ENCODE measurements around the gene ENOX1. TPM values are rescaled to one million over a fixed set of nuclear protein-coding genes. Genes with fewer than 3 reads are reported as not detected.

The ENOX1 gene
- total RNA-seq, 1 donor from 2014 or later: 1.1 TPM

DNA sequence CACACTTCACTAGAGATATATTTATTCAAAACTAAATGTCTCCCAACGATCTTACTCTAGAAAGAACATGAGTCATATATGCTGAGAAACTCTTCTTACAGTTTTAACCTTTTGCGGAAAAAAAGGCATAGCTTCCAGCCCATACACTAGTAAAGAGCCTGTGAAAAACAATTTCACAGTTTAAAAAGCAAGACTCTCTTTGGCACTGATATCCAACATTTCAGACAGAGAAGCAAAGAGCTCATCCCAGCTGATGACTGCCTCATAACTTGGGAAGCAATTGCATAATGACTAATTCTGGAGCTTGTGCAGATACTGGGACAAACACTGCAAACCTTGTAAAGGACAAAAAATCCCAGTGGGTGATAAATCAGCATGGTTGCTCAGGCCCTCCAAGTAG is 88.0 kb downstream of the ENOX1 start:
- Mint-ChIP-seq H3K36me3 (no peaks in the 10 kb centered on the region), H3K4me1 (peaks cover 2% of the 10 kb centered on the region), H3K4me3 (no peak overlapping the region), H3K27ac (no peak overlapping the region), H3K9me3 (no peaks in the 10 kb centered on the region), H3K27me3 (ENCODE audit: insufficient read depth, low read depth) (no peaks in the 10 kb centered on the region)
- H3K27ac ChIP-seq: no peak overlapping the region
- no peak overlapping the region for H3K4me2 ChIP-seq
- no peak overlapping the region for H2AFZ ChIP-seq (replicated peaks)
- H3K4me3 ChIP-seq: no peak overlapping the region
- H3K4me1 ChIP-seq: peaks cover 13% of the 10 kb centered on the region
- no peaks in the 10 kb centered on the region for H3K9me3 ChIP-seq (ENCODE audit: low read depth)
- no peak for DNase-seq (ENCODE audit: low spot score)
- no peaks in the 10 kb centered on the region for H4K20me1 ChIP-seq (ENCODE audit: low read depth)
- H3K36me3 ChIP-seq: no peaks in the 10 kb centered on the region
- H3K9ac ChIP-seq: no peak overlapping the region
- no peaks in the 10 kb centered on the region for H3K79me2 ChIP-seq (ENCODE audit: low read depth)
- no peaks in the 10 kb centered on the region for H3K27me3 ChIP-seq
- no peaks in the 10 kb centered on the region for H3F3A ChIP-seq (ENCODE audit: low read depth)
- no peak for TF ChIP-seq EZH2phosphoT487 (IDR thresholded peaks at IDR 0.05)
- no peak for TF ChIP-seq EZH2 (IDR thresholded peaks at IDR 0.05)
- TF ChIP-seq, protein P1, sequence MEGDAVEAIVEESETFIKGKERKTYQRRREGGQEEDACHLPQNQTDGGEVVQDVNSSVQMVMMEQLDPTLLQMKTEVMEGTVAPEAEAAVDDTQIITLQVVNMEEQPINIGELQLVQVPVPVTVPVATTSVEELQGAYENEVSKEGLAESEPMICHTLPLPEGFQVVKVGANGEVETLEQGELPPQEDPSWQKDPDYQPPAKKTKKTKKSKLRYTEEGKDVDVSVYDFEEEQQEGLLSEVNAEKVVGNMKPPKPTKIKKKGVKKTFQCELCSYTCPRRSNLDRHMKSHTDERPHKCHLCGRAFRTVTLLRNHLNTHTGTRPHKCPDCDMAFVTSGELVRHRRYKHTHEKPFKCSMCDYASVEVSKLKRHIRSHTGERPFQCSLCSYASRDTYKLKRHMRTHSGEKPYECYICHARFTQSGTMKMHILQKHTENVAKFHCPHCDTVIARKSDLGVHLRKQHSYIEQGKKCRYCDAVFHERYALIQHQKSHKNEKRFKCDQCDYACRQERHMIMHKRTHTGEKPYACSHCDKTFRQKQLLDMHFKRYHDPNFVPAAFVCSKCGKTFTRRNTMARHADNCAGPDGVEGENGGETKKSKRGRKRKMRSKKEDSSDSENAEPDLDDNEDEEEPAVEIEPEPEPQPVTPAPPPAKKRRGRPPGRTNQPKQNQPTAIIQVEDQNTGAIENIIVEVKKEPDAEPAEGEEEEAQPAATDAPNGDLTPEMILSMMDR (IDR thresholded peaks at IDR 0.05): no peak

DNA sequence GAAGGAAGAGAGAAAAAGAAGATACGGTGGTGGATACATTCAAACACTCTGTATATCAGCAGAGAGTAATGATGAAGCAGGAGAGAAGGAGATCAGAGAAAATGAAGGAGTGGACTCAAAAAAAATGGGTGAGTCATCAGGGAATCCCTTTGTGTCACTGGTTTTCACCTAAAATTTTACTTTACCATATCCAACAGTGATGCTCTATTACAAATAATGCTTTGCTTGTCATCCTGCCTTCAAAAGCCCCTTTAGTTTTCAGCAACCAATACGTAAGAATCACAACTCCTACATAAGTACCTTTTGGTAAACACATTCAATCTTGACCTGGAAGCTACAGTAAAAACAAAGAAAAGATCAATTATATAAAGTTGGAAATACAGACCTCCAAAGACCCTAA is 88.8 kb downstream of the ENOX1 start:
- no peak overlapping the region for H3K4me3 ChIP-seq
- H3K27ac Mint-ChIP-seq: no peak overlapping the region
- no peak overlapping the region for H3K27ac ChIP-seq
- H3K4me1 ChIP-seq: peaks cover 17% of the 10 kb centered on the region
- no peaks in the 10 kb centered on the region for H3K9me3 Mint-ChIP-seq
- no peaks in the 10 kb centered on the region for H3K36me3 Mint-ChIP-seq
- DNase-seq (ENCODE audit: low spot score): no peak
- H2AFZ ChIP-seq (replicated peaks): no peak overlapping the region
- H3K9me3 ChIP-seq (ENCODE audit: low read depth): no peaks in the 10 kb centered on the region
- no peak overlapping the region for H3K9ac ChIP-seq
- H3K36me3 ChIP-seq: no peaks in the 10 kb centered on the region
- H3K4me1 Mint-ChIP-seq: peaks cover 2% of the 10 kb centered on the region
- H3K27me3 Mint-ChIP-seq (ENCODE audit: insufficient read depth, low read depth): no peaks in the 10 kb centered on the region
- TF ChIP-seq, protein P1 (IDR thresholded peaks at IDR 0.05): no peak
- TF ChIP-seq EZH2 (IDR thresholded peaks at IDR 0.05): no peak
- no peak for TF ChIP-seq EZH2phosphoT487 (IDR thresholded peaks at IDR 0.05)
- H3F3A ChIP-seq (ENCODE audit: low read depth): no peaks in the 10 kb centered on the region
- no peaks in the 10 kb centered on the region for H3K79me2 ChIP-seq (ENCODE audit: low read depth)
- H3K4me2 ChIP-seq: no peak overlapping the region
- H4K20me1 ChIP-seq (ENCODE audit: low read depth): no peaks in the 10 kb centered on the region
- H3K27me3 ChIP-seq: no peaks in the 10 kb centered on the region
- H3K4me3 Mint-ChIP-seq: no peak overlapping the region

DNA sequence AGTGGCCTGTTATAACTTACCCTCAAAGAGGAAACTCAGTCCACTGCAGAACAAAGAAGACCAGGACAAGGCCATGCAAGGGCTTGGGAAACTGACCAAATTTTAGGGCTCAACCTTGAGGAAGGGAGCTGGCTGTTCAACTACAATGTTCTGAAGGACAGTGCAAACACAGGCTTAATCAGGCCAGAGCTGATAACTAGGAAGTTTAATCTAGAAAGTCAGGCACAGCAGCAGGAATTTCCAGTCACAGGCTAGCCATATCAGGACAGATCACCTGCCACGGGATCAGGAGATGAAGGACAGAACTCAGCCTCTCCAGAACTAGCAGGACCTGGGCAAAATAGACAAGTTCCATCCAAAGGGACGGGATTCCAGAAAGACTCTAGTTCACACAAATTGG is 89.4 kb downstream of the ENOX1 start:
- Histone ChIP-seq H3K27ac (no peak overlapping the region), H4K20me1 (ENCODE audit: low read depth) (no peaks in the 10 kb centered on the region), H3K27me3 (no peaks in the 10 kb centered on the region), H2AFZ (replicated peaks) (no peak overlapping the region), H3F3A (ENCODE audit: low read depth) (no peaks in the 10 kb centered on the region), H3K4me3 (no peak overlapping the region), H3K4me2 (no peak overlapping the region), H3K36me3 (no peaks in the 10 kb centered on the region), H3K4me1 (peaks cover 17% of the 10 kb centered on the region), H3K9me3 (ENCODE audit: low read depth) (no peaks in the 10 kb centered on the region), H3K9ac (no peak overlapping the region), H3K79me2 (ENCODE audit: low read depth) (no peaks in the 10 kb centered on the region)
- Mint-ChIP-seq H3K9me3 (no peaks in the 10 kb centered on the region), H3K27ac (no peak overlapping the region), H3K36me3 (no peaks in the 10 kb centered on the region), H3K4me1 (peaks cover 2% of the 10 kb centered on the region), H3K4me3 (no peak overlapping the region), H3K27me3 (ENCODE audit: insufficient read depth, low read depth) (no peaks in the 10 kb centered on the region)
- TF ChIP-seq, protein P1 (IDR thresholded peaks at IDR 0.05): no peak
- TF ChIP-seq EZH2phosphoT487 (IDR thresholded peaks at IDR 0.05) (no peak), EZH2 (IDR thresholded peaks at IDR 0.05) (no peak)
- no peak for DNase-seq (ENCODE audit: low spot score)
